CD14-positive monocyte (primary cell): Measurements from ENCODE around the gene CC2D2A. TPM values are rescaled to one million over a fixed set of nuclear protein-coding genes. Genes with fewer than 3 reads are reported as not detected.

ENCODE experiments used
- DNase-seq, 3 donors: peaks; one replicate each; pipeline ENCODE4 v3.0.0-alpha.2; 2011 to 2022
- H2AFZ ChIP-seq: 2 replicates; pipeline ENCODE4 v1.6.0; 2012; ENCODE audit warnings: mild to moderate bottlenecking, low read depth, low read length, inconsistent platforms; ENCODE audit not compliant: insufficient read depth, poor library complexity, severe bottlenecking
- H3K27ac ChIP-seq, 2 donors: 1 replicate in 1 of 2; 2 replicates in 1 of 2; pipeline ENCODE4 v1.5.1; 2012 to 2013; ENCODE audit warnings: low read length in 2 of 2, control low read depth in 1 of 2, inconsistent platforms in 1 of 2, low read depth in 1 of 2, mild to moderate bottlenecking in 1 of 2
- H3K27me3 ChIP-seq, 2 donors: one replicate each; pipeline versions ENCODE4 v1.6.0 to v1.6.1; 2011 to 2013; ENCODE audit warnings: low read length in 2 of 2; ENCODE audit not compliant: control insufficient read depth in 2 of 2, insufficient read depth in 2 of 2
- H3K36me3 ChIP-seq, 2 donors: replicated peaks in 1 of 2; 1 replicate in 1 of 2; 2 replicates in 1 of 2; pipeline versions ENCODE4 v1.5.1 to v1.6.1; 2012 to 2013; ENCODE audit warnings: low read length in 2 of 2, control low read depth in 1 of 2, inconsistent platforms in 1 of 2, mild to moderate bottlenecking in 1 of 2; ENCODE audit not compliant: insufficient read depth in 2 of 2, control insufficient read depth in 1 of 2
- H3K4me1 ChIP-seq, 2 donors: 1 replicate in 1 of 2; 2 replicates in 1 of 2; pipeline versions ENCODE4 v1.5.1 to v1.6.1; 2012 to 2013; ENCODE audit warnings: low read length in 2 of 2, control low read depth in 1 of 2, inconsistent platforms in 1 of 2, mild to moderate bottlenecking in 1 of 2, moderate library complexity in 1 of 2; ENCODE audit not compliant: insufficient read depth in 2 of 2, control insufficient read depth in 1 of 2
- H3K4me2 ChIP-seq: replicated peaks from 2 replicates; pipeline ENCODE3; 2012; ENCODE audit warnings: low read length, moderate library complexity, mild to moderate bottlenecking; ENCODE audit not compliant: poor library complexity, severe bottlenecking; ENCODE audit errors: extremely low read depth
- H3K4me3 ChIP-seq, 3 experiments: fragments of 200-600 bp in 1 of 3; sonication (generic) in 1 of 3; replicated peaks in 1 of 3; 1 replicate in 2 of 3; 2 replicates in 1 of 3; pipeline ENCODE4 v1.5.1; 2011 to 2013; ENCODE audit warnings: low read length in 3 of 3, mild to moderate bottlenecking in 3 of 3, control low read depth in 2 of 3, low read depth in 2 of 3, inconsistent platforms in 1 of 3, moderate library complexity in 1 of 3
- H3K79me2 ChIP-seq: 2 replicates; pipeline ENCODE4 v1.6.0; 2012; ENCODE audit warnings: mild to moderate bottlenecking, control low read depth, inconsistent platforms, low read length, moderate library complexity; ENCODE audit not compliant: insufficient read depth
- H3K9ac ChIP-seq: 2 replicates; pipeline ENCODE4 v1.6.0; 2017; ENCODE audit warnings: low read length, mild to moderate bottlenecking; ENCODE audit not compliant: insufficient read depth, poor library complexity, severe bottlenecking
- H3K9me3 ChIP-seq, 2 donors: replicated peaks in 1 of 2; 1 replicate in 1 of 2; 2 replicates in 1 of 2; pipeline versions ENCODE4 v1.5.1 to v1.6.1; 2012 to 2013; ENCODE audit warnings: low read length in 2 of 2, control low read depth in 1 of 2; ENCODE audit not compliant: control insufficient read depth in 1 of 2, insufficient read depth in 1 of 2
- H4K20me1 ChIP-seq: 2 replicates; pipeline ENCODE4 v1.6.0; 2012; ENCODE audit warnings: mild to moderate bottlenecking, low read length, control low read depth, moderate library complexity; ENCODE audit not compliant: insufficient read depth
- H3K27ac Mint-ChIP-seq, 7 donors: one replicate each; pipeline ENCODE4 v1.8.0; 2020; ENCODE audit warnings: mild to moderate bottlenecking in 7 of 7, mixed read lengths in 7 of 7, moderate library complexity in 6 of 7, inconsistent platforms in 2 of 7
- H3K27me3 Mint-ChIP-seq, 3 donors: one replicate each; pipeline ENCODE4 v1.8.0; 2021 to 2022; ENCODE audit warnings: low read depth in 3 of 3, mild to moderate bottlenecking in 3 of 3, mixed read lengths in 3 of 3, moderate library complexity in 3 of 3, inconsistent platforms in 1 of 3
- H3K36me3 Mint-ChIP-seq, 2 donors: one replicate each; pipeline ENCODE4 v1.8.0; 2020; ENCODE audit warnings: mixed read lengths in 2 of 2, inconsistent platforms in 1 of 2, mild to moderate bottlenecking in 1 of 2
- H3K4me1 Mint-ChIP-seq: one replicate; pipeline ENCODE4 v1.8.0; 2020; ENCODE audit warnings: mild to moderate bottlenecking, mixed read lengths
- H3K4me3 Mint-ChIP-seq, 2 donors: one replicate each; pipeline ENCODE4 v1.8.0; 2020; ENCODE audit warnings: mild to moderate bottlenecking in 2 of 2, mixed read lengths in 2 of 2, moderate library complexity in 1 of 2
- H3K9me3 Mint-ChIP-seq, 7 donors: one replicate each; pipeline ENCODE4 v1.8.0; 2020 to 2022; ENCODE audit warnings: mixed read lengths in 7 of 7, mild to moderate bottlenecking in 6 of 7, moderate library complexity in 6 of 7, inconsistent platforms in 2 of 7
- CTCF ChIP-seq: fragments of 200-600 bp; IDR thresholded peaks from one replicate; pipeline ENCODE4 v1.8.0; 2022; ENCODE audit warnings: antibody characterized with exemption, mild to moderate bottlenecking
- WGBS: methylation state at CpG from one replicate; pipeline ENCODE4 v1.1.5; 2013; ENCODE audit warnings: missing lambda C conversion rate; ENCODE audit not compliant: insufficient coverage; 5-methylcytosine and 5-hydroxymethylcytosine counted together
- intact Hi-C, 2 donors: fragments of 100-400 bp; cut with micrococcal nuclease; formaldehyde crosslinking; loops; one replicate each; pipeline versions ENCODE4 v1.15.0 to v1.15.1; 2023
- polyA plus RNA-seq, 3 donors: library from polyadenylated mRNA; depleted of rRNA in 1 of 3; unstranded in 2 of 3; stranded (reverse) in 1 of 3; fragments of 300-500 nt in 2 of 3; fragments of >200 nt in 1 of 3; fragmentation: Illumina TruSeq in 2 of 3; gene quantifications; 1 replicate in 2 of 3; 2 replicates in 1 of 3; pipeline ENCODE4 v1.2.3, GENCODE V29; 2012 to 2021

Gene CC2D2A
- polyA plus RNA-seq, 3 donors, result 1.7 to 2.5 (median 1.9) TPM

- Histone ChIP-seq H3K27me3 (no peaks in the 10 kb centered on the region), H3K36me3 (no peaks in the 10 kb centered on the region), H3K4me3 (no peak overlapping the region), H3K79me2 (no peaks in the 10 kb centered on the region), H3K9ac (no peak overlapping the region), H3K9me3 (peaks cover 0 to 5% of the 10 kb centered on the region in 2 donors), H3K4me1 (no peaks in the 10 kb centered on the region), H3K4me2 (no peak overlapping the region), H2AFZ (no peak overlapping the region), H4K20me1 (no peaks in the 10 kb centered on the region), H3K27ac (no peak overlapping the region)
- intact Hi-C loops, result no loop called here
- H3K36me3 Mint-ChIP-seq, result peaks cover 2 to 5% of the 10 kb centered on the region in 2 donors
- no CpG with 5 or more reads among the region's 7 CpGs for WGBS
- DNase-seq, result no peak
- no peak overlapping the region for H3K27ac Mint-ChIP-seq
- H3K27me3 Mint-ChIP-seq, result no peaks in the 10 kb centered on the region
- H3K9me3 Mint-ChIP-seq, result peaks cover 0 to 7% (median 6%) of the 10 kb centered on the region in 7 donors
- H3K4me1 Mint-ChIP-seq, result peaks cover 8% of the 10 kb centered on the region
- no peak overlapping the region for H3K4me3 Mint-ChIP-seq
- no peak for TF ChIP-seq CTCF
Measured at GRCh38 chr4:15444276-15444675, 25.4 kb upstream of the CC2D2A start.

DNA sequence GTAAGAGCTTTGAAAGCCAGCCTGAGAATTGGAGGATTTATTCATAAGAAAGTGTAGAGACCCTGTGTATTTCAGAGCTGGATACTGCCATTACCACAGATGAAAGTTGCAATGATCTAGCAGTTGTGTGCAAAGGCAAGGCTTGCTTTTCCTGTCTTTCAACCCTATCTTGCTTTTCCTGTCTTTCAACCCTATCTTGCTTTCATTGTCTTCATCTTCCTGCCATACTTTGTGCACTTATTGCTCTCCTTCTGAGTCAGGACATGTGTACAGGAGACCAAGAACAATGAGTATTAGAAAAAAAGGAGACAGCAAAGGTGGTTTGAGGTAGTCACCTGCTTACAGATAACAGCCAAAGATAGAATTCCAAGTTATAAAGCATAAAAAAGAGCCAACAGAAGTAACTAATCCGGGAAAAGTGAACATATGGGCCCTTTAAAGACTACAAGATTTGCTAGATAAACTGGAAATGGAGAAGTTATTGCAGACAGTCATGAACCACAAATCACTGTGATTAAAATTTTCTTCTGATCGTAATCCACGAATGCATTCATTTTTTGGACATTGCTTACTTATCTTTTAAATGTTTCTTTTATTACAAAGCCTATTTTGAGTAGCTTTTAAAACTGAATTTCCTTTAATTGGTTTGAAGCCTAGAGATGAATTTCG, 24.7 kb upstream of the CC2D2A start:
- H3K9me3 Mint-ChIP-seq, result peaks cover 0 to 7% (median 6%) of the 10 kb centered on the region in 7 donors
- Histone ChIP-seq H3K36me3 (no peaks in the 10 kb centered on the region), H3K79me2 (no peaks in the 10 kb centered on the region), H3K9ac (no peak overlapping the region), H3K4me2 (no peak overlapping the region), H3K4me3 (no peak overlapping the region), H4K20me1 (no peaks in the 10 kb centered on the region), H3K27ac (no peak overlapping the region), H3K27me3 (no peaks in the 10 kb centered on the region), H2AFZ (no peak overlapping the region), H3K9me3 (peaks cover 0 to 5% of the 10 kb centered on the region in 2 donors), H3K4me1 (peaks cover 1 to 3% of the 10 kb centered on the region in 2 donors)
- no peaks in the 10 kb centered on the region for H3K27me3 Mint-ChIP-seq
- WGBS, result 0% methylated on average over 1 of the region's 4 CpGs
- no peak for DNase-seq
- peaks cover 2 to 5% of the 10 kb centered on the region in 2 donors for H3K36me3 Mint-ChIP-seq
- intact Hi-C loops, result loop anchor here in 1 of 2 donors (5.0 kb wide), 1 partner anchor 33 kb away; no protein-coding TSS in a partner anchor
- H3K4me3 Mint-ChIP-seq, result no peak overlapping the region
- no peak overlapping the region for H3K27ac Mint-ChIP-seq
- H3K4me1 Mint-ChIP-seq, result peaks cover 12% of the 10 kb centered on the region
- no peak for TF ChIP-seq CTCF
